ENCODE data around the gene TRAPPC6A.

The TRAPPC6A gene

GRCh38 chr19:45177817-45178261, at the start of gene TRAPPC6A:
TRAPPC6A (minus strand) TSS chr19:45178237; CDS start chr19:45178218, 19 bp downstream.
- DNase-seq = no peak

- no peak for DNase-seq
These were observed 46.6 kb upstream of the TRAPPC6A start for GRCh38 chr19:45224645-45225044.

DNA sequence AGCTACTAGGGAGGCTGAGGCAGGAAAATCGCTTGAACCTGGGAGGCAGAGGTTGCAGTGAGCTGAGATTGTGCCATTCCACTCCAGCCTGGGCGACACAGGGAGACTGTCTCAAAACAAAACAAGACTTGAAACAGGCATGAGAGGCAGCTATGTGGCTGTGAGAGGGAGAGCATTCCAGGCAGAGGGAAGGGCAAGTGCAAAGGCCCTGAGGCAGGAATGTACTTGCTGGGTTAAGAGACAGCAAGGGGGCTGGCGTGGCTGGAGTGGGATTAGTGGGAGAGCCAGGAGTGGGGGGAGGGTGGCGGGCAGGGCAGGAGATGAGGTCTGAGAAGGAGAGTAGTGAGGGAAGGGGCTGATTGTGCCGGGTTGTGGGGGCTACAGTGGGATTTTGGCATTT, 45.8 kb upstream of the TRAPPC6A start:
- DNase-seq = no peak

GRCh38 chr19:45222724-45223123, 44.7 kb upstream of the TRAPPC6A start:
- no peak for DNase-seq

GRCh38 chr19:45218911-45219743, 41.1 kb upstream of the TRAPPC6A start:
- DNase-seq = no peak

- no peak for DNase-seq
These were observed 40.4 kb upstream of the TRAPPC6A start for GRCh38 chr19:45218426-45218825.

DNA sequence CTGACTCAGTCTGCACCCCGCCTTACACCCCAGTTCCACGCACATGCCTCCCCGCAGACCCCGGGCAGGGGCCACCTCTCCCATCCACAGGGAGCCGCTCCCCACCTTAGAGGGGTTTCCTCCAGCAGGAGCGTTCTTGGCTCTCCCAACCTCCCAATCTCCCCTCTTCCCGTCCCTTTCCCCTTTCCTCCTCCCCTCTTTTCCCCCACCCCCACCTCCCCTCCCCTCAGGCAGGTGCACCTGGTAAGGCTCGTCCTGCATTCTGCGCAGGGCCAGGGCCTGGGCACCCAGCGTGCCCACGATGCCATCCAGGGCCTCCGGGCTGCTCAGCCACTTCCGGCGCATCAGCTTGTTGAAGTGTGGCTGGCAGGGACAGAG, 39.9 kb upstream of the TRAPPC6A start:
- no peak for DNase-seq

DNA sequence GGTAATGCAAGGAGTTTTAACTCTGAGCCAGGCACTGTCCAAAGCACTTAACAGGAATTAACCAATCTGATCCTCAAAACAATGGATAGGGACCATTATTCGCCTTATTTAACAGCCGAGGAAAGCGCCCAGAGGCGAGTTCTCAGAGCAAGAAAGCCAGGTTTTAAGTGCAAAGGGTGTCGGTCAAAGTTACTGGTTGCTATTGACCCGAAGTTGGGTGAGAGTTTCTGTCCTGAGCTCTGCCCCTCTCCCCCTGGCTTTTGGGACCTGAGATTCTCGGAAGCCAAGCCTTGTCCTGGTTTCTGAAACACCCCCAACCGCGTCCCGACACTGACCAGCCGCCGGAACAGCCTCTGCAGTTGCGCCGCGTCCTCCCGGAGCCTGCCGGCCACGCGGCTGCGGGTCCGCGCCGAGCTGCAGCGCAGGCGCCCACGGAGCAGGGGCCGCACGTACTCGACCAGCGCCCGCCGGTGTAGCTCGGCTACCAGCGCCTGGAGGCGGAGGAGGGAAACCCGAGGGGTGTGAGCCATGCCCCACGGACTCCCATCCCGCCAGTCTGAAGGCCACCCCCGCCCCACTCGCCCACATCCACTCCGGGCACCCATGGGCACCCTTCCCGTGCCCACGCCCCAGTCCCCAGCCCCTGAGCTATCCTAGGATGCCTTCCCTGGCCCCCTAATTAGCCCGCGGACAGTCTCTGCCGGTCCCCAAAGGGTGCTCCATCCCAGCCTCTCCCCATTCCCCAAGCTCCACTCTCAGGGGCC, 39.3 kb upstream of the TRAPPC6A start:
- no peak for DNase-seq

DNA sequence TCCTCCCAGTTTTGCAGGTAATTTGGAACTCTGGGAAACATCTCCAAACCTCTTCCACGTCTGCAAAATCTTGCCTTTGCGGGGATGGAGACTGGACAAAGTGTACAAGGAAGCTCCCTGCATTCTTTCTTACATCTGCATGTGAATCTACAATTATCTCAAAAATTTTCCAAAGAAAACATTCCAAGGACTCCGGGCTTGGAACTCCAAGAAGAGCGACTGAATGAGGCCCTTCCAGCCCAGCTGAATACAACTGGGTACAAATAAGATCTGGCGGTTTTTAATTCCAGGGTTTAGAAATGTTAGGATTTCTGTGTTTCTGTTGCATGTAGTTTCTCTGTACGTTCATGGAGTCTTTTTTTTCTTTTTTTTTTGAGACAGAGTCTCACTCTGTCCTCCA, 38.6 kb upstream of the TRAPPC6A start:
- no peak for DNase-seq

DNA sequence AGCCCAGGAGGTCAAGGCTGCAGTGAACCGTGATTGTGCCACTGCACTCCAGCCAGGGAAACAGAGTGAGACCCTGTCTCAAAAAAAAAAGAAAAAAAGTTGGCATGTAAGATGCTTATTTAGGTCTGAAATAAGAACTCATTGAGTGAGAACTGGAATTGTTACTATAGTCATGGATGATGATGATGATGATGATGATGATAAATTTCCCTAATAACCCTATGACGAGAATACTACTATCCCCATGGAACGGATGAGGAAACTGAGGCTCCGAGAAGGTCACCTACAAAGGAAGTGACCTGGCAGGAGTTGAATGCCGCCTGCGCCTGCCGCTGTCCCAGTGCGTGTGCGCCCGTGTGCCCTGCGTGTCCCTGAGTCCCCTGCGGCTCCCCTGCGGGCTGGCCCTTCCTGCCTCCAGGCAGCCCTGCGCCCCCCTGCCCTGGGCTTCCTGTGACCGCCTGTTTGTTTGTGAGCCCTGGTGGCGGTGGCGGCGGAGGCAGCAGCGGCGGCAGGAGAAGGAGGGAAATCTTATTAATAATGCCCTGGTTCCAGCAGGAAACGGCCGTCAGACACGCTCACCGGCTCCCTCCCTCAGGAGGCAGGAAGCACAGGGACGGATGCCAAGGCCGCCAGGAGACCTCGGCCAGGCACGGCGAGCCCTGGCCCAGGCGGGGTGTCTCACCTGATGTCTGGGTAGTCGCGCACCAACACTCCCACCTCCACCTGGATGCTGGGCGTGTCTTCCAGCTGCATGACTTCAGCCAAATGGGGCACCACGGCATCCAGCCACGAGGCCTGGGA, 37.6 kb upstream of the TRAPPC6A start:
- DNase-seq = no peak

- no peak for DNase-seq
These were observed 35.0 kb upstream of the TRAPPC6A start for GRCh38 chr19:45213031-45213430.

DNA sequence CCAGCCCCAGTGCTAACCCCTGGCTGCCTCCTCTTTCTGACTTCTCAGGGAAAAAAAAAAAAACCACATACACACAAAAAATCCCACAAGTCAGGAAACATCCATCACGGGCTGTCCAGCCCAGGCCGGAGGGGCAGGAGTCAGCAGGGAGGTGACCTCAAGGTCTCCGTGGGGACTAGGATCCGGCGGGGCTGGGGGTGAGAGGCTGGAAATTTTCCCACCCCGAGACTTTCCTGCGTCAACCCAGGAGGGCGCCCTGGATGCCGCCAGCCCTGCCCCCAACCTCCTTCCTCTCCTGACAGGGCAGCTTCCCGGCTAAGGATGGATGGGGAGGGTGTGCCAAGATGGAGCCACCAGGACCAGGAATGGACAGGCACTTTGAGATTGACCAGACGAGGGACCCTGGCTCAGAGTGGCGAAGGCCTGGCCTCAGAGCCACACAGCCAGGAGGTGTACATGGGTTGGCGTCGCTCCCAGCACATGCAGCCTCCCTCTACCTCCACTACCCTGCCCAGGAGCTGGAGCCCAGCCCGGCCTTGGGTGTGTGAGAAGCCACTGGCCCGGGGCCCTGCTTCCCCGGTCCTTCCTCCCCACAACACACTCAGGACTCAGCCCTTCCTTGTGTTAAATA, 33.8 kb upstream of the TRAPPC6A start:
- DNase-seq = no peak

GRCh38 chr19:45206328-45206727, 28.3 kb upstream of the TRAPPC6A start:
- no peak for DNase-seq

GRCh38 chr19:45205810-45206209, 27.8 kb upstream of the TRAPPC6A start:
- no peak for DNase-seq

DNA sequence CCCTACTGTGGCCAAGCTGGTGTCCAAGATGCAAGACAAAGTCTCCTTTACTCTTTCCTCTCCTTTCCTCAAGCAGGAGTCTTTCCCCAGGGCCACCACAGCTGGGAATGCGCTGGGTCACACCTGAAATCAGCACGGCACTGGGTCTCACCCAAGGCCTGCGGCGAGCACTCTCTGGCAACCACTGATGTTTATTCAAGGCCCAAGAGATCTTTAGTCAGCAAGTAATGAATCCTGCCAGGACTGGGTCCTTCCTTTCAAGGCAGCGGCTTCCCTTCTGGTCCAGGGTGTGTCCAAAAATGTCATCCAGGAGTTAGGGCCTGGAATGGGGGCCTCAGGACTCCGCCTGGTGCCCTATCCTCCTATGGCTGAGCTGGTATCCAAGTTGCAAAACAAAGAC, 24.6 kb upstream of the TRAPPC6A start:
- no peak for DNase-seq

DNA sequence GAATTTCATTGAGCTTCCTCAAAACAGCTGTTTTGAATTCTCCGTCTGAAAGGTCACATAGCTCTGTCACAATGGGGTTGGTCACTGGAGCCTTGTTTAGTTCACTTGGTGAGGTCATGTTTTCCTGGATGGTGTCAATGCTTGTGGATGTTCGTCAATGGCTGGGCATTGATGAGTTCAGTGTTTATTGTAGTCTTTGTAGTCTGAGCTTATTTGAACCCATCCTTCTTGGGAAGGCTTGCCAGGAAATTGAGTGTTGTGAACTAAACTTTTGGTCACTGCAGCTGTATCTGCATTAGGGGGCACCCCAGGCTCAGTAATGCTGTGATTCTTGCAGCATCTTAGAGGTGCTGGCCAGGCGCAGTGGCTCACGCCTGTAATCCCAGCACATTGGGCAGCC, 22.5 kb upstream of the TRAPPC6A start:
- DNase-seq = no peak

DNA sequence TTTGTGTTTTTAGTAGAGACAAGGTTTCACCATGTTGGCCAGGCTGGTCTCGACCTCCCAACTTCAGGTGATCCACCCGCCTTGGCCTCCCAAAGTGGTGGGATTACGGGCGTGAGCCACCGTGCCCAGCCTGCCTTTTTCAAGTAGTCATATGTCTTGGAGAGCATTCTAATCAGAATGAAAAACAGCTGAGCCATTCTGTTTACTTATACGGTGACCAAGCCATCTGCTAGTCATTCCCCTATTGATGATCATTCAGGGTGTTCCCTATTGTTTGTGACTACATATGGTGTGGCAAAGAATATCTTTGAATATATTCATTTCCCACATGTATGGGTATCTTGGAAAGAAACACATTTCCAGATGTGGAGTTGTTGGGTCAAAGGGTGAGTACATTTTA, 17.7 kb upstream of the TRAPPC6A start:
- DNase-seq = no peak

- no peak for DNase-seq
These were observed 13.3 kb upstream of the TRAPPC6A start for GRCh38 chr19:45191375-45191774.

DNA sequence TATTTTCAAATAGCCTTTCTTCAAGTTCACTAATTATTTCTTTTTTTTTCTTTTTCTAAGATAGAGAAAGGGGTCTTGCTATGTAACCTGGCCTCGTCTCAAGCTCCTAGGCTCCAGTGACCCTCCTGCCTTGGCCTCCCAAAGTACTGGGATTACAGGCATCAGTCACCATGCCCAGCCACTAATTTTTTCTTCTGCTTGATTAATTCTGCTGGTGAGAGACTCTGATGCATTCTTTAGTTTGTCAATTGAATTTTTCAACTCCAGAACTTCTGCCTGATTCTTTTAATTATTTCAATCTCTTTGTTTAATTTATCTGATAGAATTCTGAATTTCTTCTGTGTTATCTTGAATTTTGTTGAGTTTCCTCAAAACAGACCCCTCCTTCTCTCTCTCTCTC, 11.9 kb upstream of the TRAPPC6A start:
- no peak for DNase-seq

DNA sequence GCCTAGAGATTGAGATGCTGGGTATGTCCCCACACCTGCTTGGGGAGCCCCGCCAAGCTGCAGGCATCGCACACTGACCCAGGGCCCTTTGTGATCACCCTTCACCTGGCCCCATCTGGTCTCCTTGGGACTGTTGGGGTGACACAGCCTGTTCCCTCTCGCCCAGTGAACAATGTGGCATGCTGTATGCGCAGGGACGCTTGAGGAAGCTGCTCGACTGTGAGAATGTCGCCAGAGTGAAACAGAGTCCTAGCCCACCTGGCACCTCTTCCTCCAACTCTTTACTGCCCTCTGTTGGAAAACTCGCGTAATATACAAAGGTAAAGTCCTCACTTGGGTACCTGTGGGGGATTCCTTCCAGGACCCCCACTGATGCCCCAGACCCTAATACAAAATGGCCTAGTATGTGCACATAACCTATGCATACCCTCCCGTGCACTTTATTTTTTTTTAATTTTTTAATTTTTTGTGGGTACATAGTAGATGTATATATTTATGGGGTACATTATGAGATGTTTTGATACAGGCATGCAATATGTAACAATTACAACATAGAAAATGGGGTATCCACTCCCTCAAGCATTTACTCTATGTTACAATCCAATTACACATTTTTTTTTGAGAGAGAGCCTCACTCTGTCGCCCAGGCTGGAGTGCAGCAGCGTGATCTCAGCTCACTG, 9.5 kb upstream of the TRAPPC6A start:
- no peak for DNase-seq

- no peak for DNase-seq
These were observed 8.7 kb upstream of the TRAPPC6A start for GRCh38 chr19:45186509-45187334.

All from stimulated activated CD4-positive, alpha-beta T cell treated with anti-CD3 and anti-CD28 coated beads, Interleukin-4, amount 100 ng/mL, for 24 hours (primary cell).